ENCODE measurements around the gene XAGE2.

XAGE2 gene

GRCh38 chrX:52416816-52417215 lies 48.0 kb downstream of the XAGE2 start:
- H3K9me3 ChIP-seq: no peaks in the 10 kb centered on the region
- no peak for DNase-seq
- TF ChIP-seq CTCF (IDR thresholded peaks at IDR 0.05): no peak
- intact Hi-C loops (cut with DNase I; ENCODE audit: low total_unique reads): no loop called here
- H3K27ac ChIP-seq: no peak overlapping the region
- no peaks in the 10 kb centered on the region for H3K36me3 ChIP-seq
- H3K27me3 ChIP-seq: no peaks in the 10 kb centered on the region
- H3K4me1 ChIP-seq: no peaks in the 10 kb centered on the region
- H3K4me3 ChIP-seq: no peak overlapping the region

GRCh38 chrX:52420824-52421443 lies 52.1 kb downstream of the XAGE2 start:
- no peaks in the 10 kb centered on the region for H3K36me3 ChIP-seq
- H3K4me1 ChIP-seq: no peaks in the 10 kb centered on the region
- H3K27me3 ChIP-seq: no peaks in the 10 kb centered on the region
- no peaks in the 10 kb centered on the region for H3K9me3 ChIP-seq
- H3K4me3 ChIP-seq: no peak overlapping the region
- intact Hi-C loops (cut with DNase I; ENCODE audit: low total_unique reads): no loop called here
- H3K27ac ChIP-seq: no peak overlapping the region
- no peak for TF ChIP-seq CTCF (IDR thresholded peaks at IDR 0.05)
- no peak for DNase-seq

- TF ChIP-seq CTCF (IDR thresholded peaks at IDR 0.05): no peak
- Histone ChIP-seq H3K9me3 (no peaks in the 10 kb centered on the region), H3K4me1 (no peaks in the 10 kb centered on the region), H3K36me3 (no peaks in the 10 kb centered on the region), H3K4me3 (no peak overlapping the region), H3K27me3 (no peaks in the 10 kb centered on the region), H3K27ac (no peak overlapping the region)
- intact Hi-C loops (cut with DNase I; ENCODE audit: low total_unique reads): no loop called here
- DNase-seq: no peak
Measured at GRCh38 chrX:52422884-52423283, 54.1 kb downstream of the XAGE2 start.

GRCh38 chrX:52424656-52425055 lies 55.8 kb downstream of the XAGE2 start:
- DNase-seq: no peak
- TF ChIP-seq CTCF (IDR thresholded peaks at IDR 0.05): no peak
- Histone ChIP-seq H3K27ac (no peak overlapping the region), H3K9me3 (no peaks in the 10 kb centered on the region), H3K4me3 (no peak overlapping the region), H3K36me3 (no peaks in the 10 kb centered on the region), H3K27me3 (no peaks in the 10 kb centered on the region), H3K4me1 (no peaks in the 10 kb centered on the region)
- intact Hi-C loops (cut with DNase I; ENCODE audit: low total_unique reads): no loop called here
